Liver (tissue), 9 donors: ENCODE measurements around the gene CTAGE1. TPM values are rescaled to one million over a fixed set of nuclear protein-coding genes. Genes with fewer than 3 reads are reported as not detected.

Source experiments
- DNase-seq: peaks from one replicate; pipeline ENCODE4 v3.0.0-alpha.2; 2017; ENCODE audit warnings: low spot score
- H3K27ac ChIP-seq, 2 donors: one replicate each; pipeline ENCODE4 v1.7.0; 2013; ENCODE audit warnings: inconsistent platforms in 2 of 2, low read length in 2 of 2, control low read depth in 1 of 2, low read depth in 1 of 2, mild to moderate bottlenecking in 1 of 2
- H3K27me3 ChIP-seq, 4 donors: one replicate each; pipeline versions ENCODE4 v1.6.1 to v1.7.0; 2013; ENCODE audit warnings: low read length in 3 of 4, inconsistent platforms in 1 of 4, mild to moderate bottlenecking in 1 of 4, moderate library complexity in 1 of 4; ENCODE audit not compliant: control insufficient read depth in 4 of 4, insufficient read depth in 4 of 4
- H3K36me3 ChIP-seq, 4 donors: one replicate each; pipeline versions ENCODE4 v1.6.1 to v1.7.0; 2013; ENCODE audit warnings: low read length in 3 of 4, mild to moderate bottlenecking in 3 of 4, low read depth in 1 of 4, moderate library complexity in 1 of 4; ENCODE audit not compliant: control insufficient read depth in 4 of 4, insufficient read depth in 3 of 4
- H3K4me1 ChIP-seq, 4 donors: one replicate each; pipeline versions ENCODE4 v1.6.1 to v1.7.0; 2013; ENCODE audit warnings: low read length in 3 of 4, mild to moderate bottlenecking in 3 of 4, moderate library complexity in 1 of 4; ENCODE audit not compliant: control insufficient read depth in 4 of 4, insufficient read depth in 4 of 4
- H3K4me3 ChIP-seq, 3 donors: one replicate each; pipeline versions ENCODE4 v1.6.1 to v1.7.0; 2013; ENCODE audit warnings: low read length in 3 of 3, control low read depth in 1 of 3, low read depth in 1 of 3, mild to moderate bottlenecking in 1 of 3
- H3K9ac ChIP-seq, 2 donors: one replicate each; pipeline ENCODE4 v1.7.0; 2013; ENCODE audit warnings: low read length in 2 of 2, mild to moderate bottlenecking in 2 of 2, moderate library complexity in 2 of 2, control low read depth in 1 of 2, low read depth in 1 of 2
- H3K9me3 ChIP-seq, 4 donors: one replicate each; pipeline versions ENCODE4 v1.6.1 to v1.7.0; 2013; ENCODE audit warnings: low read length in 3 of 4; ENCODE audit not compliant: control insufficient read depth in 4 of 4
- GABPA ChIP-seq, 2 donors: IDR thresholded peaks in 1 of 2; conservative IDR thresholded peaks in 1 of 2; 2 replicates each; pipeline ENCODE4 v1.6.1; 2016; ENCODE audit warnings: antibody characterized with exemption in 2 of 2, mild to moderate bottlenecking in 1 of 2, moderate library complexity in 1 of 2
- HNF4A ChIP-seq, 2 donors: conservative IDR thresholded peaks; 2 replicates each; pipeline ENCODE4 v1.6.1; 2016; ENCODE audit warnings: antibody characterized with exemption in 2 of 2, mild to moderate bottlenecking in 2 of 2
- HNF4G ChIP-seq: IDR thresholded peaks from 2 replicates; pipeline ENCODE4 v1.6.1; 2016; ENCODE audit warnings: antibody characterized with exemption
- JUND ChIP-seq, 2 donors: IDR thresholded peaks; 2 replicates each; pipeline ENCODE4 v1.6.1; 2016; ENCODE audit warnings: antibody characterized with exemption in 2 of 2
- RAD21 ChIP-seq, 2 donors: IDR thresholded peaks; 2 replicates each; pipeline ENCODE4 v1.6.1; 2016; ENCODE audit warnings: antibody characterized with exemption in 2 of 2, mild to moderate bottlenecking in 2 of 2
- YY1 ChIP-seq: IDR thresholded peaks from 2 replicates; pipeline ENCODE4 v1.6.1; 2016; ENCODE audit warnings: antibody characterized with exemption, mild to moderate bottlenecking
- WGBS: extraction: QIAGEN DNeasy Blood & Tissue Kit; methylation state at CpG from one replicate; pipeline ENCODE4 v1.1.7; 2013; 5-methylcytosine and 5-hydroxymethylcytosine counted together
- polyA plus RNA-seq, 2 donors: library from polyadenylated mRNA; stranded (reverse) in 1 of 2; unstranded in 1 of 2; fragments of 200-250 nt in 1 of 2; fragments of >200 nt in 1 of 2; fragmentation: Nextera tagmentation in 1 of 2; extraction: Ambion mirVana in 1 of 2; gene quantifications; one replicate each; pipeline versions ENCODE4 v1.2.1 to v1.2.3, GENCODE V29; 2013 to 2015
- total RNA-seq, 2 donors: library from RNA; depleted of rRNA; stranded (reverse); fragments of >200 nt; gene quantifications; one replicate each; pipeline ENCODE4 v1.2.3, GENCODE V29; 2014
- TF ChIP-seq, protein P1 (sequence below): IDR thresholded peaks from 2 replicates; pipeline ENCODE4 v1.6.1; 2016; ENCODE audit warnings: antibody characterized with exemption
- TF ChIP-seq, protein P2 (sequence below): IDR thresholded peaks from 2 replicates; pipeline ENCODE4 v1.6.1; 2016; ENCODE audit warnings: antibody characterized with exemption, mild to moderate bottlenecking
- TF ChIP-seq, protein P3 (sequence below): fragments of 150-350 bp; IDR thresholded peaks from 2 replicates; pipeline ENCODE4 v1.5.1; 2017; ENCODE audit warnings: improper control_type of control experiment, low read depth, low read length; ENCODE audit not compliant: missing input control
- TF ChIP-seq, protein P4 (sequence below): IDR thresholded peaks from 2 replicates; pipeline ENCODE4 v1.6.1; 2016; ENCODE audit warnings: antibody characterized with exemption
- donor health status: healthy.
- donor health status: healthy.
- donor health status: healthy.
- donor health status: healthy.
- donor health status: healthy.

CTAGE1 gene
- total and polyA plus RNA-seq, 4 donors: not detected

DNA sequence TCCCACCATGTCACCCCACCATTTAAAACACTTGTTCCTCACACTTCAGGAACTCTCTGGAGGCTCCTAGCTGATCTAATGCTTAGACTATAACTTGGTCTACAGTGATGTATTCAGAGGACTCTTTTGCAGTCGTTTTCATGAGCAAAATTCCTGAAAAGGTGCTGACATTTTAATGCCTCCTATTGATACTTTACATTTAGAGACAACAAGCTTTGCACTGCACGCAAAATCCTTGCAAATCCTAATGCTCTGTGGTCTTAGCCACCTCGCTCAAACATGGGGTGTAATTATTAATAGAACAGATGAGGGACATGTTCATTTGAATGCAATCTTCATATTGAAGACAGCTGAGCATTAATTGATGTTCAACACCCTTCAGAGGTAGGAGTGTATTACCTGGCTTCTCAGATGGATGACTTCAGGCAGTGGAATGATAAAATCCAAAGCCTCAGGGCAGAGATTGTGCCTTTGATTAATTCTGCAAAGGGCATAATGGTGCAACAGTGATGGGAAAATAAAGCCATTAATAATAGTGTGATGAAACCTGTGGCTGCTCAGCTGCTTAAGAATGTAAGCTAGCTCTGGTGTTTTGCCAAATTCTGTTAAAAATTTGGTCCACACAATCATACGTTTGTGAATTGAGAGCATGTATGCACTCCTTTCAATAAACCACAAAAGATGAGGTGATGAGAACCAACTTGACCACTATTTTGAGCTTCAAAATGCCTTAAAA, 5.4 kb downstream of the CTAGE1 start:
- no peaks in the 10 kb centered on the region for H3K27me3 ChIP-seq
- no peak overlapping the region for H3K27ac ChIP-seq
- DNase-seq: no peak
- H3K9ac ChIP-seq: no peak overlapping the region
- no peaks in the 10 kb centered on the region for H3K4me1 ChIP-seq
- no peaks in the 10 kb centered on the region for H3K9me3 ChIP-seq
- TF ChIP-seq, protein P1, sequence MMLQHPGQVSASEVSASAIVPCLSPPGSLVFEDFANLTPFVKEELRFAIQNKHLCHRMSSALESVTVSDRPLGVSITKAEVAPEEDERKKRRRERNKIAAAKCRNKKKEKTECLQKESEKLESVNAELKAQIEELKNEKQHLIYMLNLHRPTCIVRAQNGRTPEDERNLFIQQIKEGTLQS: no peak
- TF ChIP-seq JUND (IDR thresholded peaks at IDR 0.05): no peak
- TF ChIP-seq HNF4G: no peak
- TF ChIP-seq RAD21 (IDR thresholded peaks at IDR 0.05): no peak
- TF ChIP-seq, protein P2, sequence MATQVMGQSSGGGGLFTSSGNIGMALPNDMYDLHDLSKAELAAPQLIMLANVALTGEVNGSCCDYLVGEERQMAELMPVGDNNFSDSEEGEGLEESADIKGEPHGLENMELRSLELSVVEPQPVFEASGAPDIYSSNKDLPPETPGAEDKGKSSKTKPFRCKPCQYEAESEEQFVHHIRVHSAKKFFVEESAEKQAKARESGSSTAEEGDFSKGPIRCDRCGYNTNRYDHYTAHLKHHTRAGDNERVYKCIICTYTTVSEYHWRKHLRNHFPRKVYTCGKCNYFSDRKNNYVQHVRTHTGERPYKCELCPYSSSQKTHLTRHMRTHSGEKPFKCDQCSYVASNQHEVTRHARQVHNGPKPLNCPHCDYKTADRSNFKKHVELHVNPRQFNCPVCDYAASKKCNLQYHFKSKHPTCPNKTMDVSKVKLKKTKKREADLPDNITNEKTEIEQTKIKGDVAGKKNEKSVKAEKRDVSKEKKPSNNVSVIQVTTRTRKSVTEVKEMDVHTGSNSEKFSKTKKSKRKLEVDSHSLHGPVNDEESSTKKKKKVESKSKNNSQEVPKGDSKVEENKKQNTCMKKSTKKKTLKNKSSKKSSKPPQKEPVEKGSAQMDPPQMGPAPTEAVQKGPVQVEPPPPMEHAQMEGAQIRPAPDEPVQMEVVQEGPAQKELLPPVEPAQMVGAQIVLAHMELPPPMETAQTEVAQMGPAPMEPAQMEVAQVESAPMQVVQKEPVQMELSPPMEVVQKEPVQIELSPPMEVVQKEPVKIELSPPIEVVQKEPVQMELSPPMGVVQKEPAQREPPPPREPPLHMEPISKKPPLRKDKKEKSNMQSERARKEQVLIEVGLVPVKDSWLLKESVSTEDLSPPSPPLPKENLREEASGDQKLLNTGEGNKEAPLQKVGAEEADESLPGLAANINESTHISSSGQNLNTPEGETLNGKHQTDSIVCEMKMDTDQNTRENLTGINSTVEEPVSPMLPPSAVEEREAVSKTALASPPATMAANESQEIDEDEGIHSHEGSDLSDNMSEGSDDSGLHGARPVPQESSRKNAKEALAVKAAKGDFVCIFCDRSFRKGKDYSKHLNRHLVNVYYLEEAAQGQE: no peak
- H3K4me3 ChIP-seq: no peak overlapping the region
- WGBS: 78% methylated on average over 4 of the region's 4 CpGs
- no peaks in the 10 kb centered on the region for H3K36me3 ChIP-seq

DNA sequence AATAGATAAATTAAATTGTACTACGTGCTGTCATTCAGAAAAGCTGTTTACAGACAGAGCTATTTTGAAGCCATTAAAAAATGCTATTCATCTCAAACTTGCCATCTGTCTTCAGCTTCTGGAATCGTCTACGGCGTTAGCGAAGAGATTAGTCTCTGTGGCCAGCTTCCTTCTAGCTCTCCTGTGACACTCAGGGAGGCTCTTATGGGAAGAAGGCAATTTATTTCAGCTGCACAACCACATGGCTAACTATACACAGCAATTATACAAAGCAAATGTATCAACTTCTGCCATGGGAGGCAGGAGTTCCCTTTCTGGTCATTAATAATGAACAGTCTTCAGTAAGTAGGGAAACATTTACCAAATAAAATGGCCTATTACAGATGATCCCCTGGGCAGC, 6.3 kb downstream of the CTAGE1 start:
- Histone ChIP-seq H3K27me3 (no peaks in the 10 kb centered on the region), H3K9me3 (no peaks in the 10 kb centered on the region), H3K27ac (no peak overlapping the region), H3K9ac (no peak overlapping the region), H3K4me3 (no peak overlapping the region), H3K36me3 (no peaks in the 10 kb centered on the region), H3K4me1 (no peaks in the 10 kb centered on the region)
- DNase-seq: no peak
- 85% methylated on average over 5 of the region's 5 CpGs for WGBS
- TF ChIP-seq YY1 (no peak), GABPA (IDR thresholded peaks at IDR 0.05 in 1 of 2, conservative IDR thresholded peaks at IDR 0.05 in 1 of 2) (no peak), HNF4A (conservative IDR thresholded peaks at IDR 0.05) (no peak)

DNA sequence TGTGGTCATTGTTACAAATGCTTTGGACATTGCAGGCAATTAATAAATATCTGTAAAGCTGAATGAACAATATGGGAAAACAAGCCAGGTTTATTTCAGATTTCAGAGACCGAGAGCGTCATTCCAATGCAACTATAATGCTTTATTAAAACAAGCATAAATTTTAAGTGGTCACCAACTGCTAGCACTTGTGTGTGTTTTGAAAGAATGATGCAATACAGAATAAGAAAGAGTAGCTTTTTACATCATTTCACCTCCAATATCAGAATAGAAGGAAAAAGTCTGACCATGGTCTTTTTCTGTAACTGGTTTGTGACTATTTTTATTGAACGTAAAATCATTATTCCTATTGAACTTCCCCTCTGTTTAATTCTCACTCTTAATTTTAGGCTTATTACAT, 7.6 kb downstream of the CTAGE1 start:
- TF ChIP-seq, protein P3, sequence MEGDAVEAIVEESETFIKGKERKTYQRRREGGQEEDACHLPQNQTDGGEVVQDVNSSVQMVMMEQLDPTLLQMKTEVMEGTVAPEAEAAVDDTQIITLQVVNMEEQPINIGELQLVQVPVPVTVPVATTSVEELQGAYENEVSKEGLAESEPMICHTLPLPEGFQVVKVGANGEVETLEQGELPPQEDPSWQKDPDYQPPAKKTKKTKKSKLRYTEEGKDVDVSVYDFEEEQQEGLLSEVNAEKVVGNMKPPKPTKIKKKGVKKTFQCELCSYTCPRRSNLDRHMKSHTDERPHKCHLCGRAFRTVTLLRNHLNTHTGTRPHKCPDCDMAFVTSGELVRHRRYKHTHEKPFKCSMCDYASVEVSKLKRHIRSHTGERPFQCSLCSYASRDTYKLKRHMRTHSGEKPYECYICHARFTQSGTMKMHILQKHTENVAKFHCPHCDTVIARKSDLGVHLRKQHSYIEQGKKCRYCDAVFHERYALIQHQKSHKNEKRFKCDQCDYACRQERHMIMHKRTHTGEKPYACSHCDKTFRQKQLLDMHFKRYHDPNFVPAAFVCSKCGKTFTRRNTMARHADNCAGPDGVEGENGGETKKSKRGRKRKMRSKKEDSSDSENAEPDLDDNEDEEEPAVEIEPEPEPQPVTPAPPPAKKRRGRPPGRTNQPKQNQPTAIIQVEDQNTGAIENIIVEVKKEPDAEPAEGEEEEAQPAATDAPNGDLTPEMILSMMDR: no peak
- no peak for TF ChIP-seq RAD21 (IDR thresholded peaks at IDR 0.05)
- TF ChIP-seq, protein P4, sequence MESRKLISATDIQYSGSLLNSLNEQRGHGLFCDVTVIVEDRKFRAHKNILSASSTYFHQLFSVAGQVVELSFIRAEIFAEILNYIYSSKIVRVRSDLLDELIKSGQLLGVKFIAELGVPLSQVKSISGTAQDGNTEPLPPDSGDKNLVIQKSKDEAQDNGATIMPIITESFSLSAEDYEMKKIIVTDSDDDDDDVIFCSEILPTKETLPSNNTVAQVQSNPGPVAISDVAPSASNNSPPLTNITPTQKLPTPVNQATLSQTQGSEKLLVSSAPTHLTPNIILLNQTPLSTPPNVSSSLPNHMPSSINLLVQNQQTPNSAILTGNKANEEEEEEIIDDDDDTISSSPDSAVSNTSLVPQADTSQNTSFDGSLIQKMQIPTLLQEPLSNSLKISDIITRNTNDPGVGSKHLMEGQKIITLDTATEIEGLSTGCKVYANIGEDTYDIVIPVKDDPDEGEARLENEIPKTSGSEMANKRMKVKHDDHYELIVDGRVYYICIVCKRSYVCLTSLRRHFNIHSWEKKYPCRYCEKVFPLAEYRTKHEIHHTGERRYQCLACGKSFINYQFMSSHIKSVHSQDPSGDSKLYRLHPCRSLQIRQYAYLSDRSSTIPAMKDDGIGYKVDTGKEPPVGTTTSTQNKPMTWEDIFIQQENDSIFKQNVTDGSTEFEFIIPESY: no peak
- H3K9ac ChIP-seq: no peak overlapping the region
- WGBS: over 99% methylated on average over 3 of the region's 3 CpGs
- peaks cover 0 to 3% (median under 1%) of the 10 kb centered on the region in 4 donors for H3K9me3 ChIP-seq
- H3K36me3 ChIP-seq: no peaks in the 10 kb centered on the region
- H3K27ac ChIP-seq: no peak overlapping the region
- no peaks in the 10 kb centered on the region for H3K27me3 ChIP-seq
- H3K4me1 ChIP-seq: no peaks in the 10 kb centered on the region
- no peak overlapping the region for H3K4me3 ChIP-seq
- no peak for DNase-seq
